WI38 (cell line): ENCODE measurements around the gene MLXIPL.
A peak's percentile ranks its signal among the peaks of the same experiment; 100 is the strongest.
"Not testable (repeated sequence)": the region's sequence is repeated elsewhere in the genome, so short reads cannot be mapped to it uniquely, and the experiment has no call there.

Experiments
- H3K4me3 ChIP-seq: 2 replicates; pipeline ENCODE4 v1.5.1; 2011; ENCODE audit warnings: low read depth, mild to moderate bottlenecking, control low read depth, low read length
- TF ChIP-seq, protein P1 (sequence below): IDR thresholded peaks from 2 replicates; pipeline ENCODE4 v1.5.1; 2012; ENCODE audit warnings: low read depth, mild to moderate bottlenecking, control low read depth, low read length

Gene MLXIPL

DNA sequence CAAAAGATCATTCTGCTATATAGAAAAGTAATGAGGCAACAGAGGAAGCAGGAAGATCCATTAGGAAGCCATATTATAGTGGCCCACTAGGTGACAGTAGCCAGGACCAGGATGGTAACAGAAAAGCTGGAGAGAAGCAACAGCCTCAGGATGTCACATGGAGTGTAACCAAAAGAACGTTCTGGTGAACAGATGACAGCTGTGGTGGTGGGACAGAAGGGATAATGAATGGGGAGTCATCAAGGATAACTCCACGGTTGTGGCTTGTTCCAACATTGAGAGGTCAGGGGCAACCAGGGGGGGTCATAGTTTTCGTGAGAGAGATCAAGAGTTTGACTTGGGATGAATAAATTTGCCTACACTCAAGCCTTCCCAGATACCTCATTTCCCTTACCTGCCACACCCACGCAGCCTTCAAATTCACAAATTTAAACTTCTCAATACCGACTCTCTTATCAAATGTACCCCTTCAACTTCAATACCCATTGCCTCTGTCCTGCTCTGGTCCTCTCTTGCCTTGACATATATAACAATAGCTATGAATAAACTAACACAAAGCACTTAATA is 55.2 kb downstream of the MLXIPL start:
- TF ChIP-seq, protein P1, sequence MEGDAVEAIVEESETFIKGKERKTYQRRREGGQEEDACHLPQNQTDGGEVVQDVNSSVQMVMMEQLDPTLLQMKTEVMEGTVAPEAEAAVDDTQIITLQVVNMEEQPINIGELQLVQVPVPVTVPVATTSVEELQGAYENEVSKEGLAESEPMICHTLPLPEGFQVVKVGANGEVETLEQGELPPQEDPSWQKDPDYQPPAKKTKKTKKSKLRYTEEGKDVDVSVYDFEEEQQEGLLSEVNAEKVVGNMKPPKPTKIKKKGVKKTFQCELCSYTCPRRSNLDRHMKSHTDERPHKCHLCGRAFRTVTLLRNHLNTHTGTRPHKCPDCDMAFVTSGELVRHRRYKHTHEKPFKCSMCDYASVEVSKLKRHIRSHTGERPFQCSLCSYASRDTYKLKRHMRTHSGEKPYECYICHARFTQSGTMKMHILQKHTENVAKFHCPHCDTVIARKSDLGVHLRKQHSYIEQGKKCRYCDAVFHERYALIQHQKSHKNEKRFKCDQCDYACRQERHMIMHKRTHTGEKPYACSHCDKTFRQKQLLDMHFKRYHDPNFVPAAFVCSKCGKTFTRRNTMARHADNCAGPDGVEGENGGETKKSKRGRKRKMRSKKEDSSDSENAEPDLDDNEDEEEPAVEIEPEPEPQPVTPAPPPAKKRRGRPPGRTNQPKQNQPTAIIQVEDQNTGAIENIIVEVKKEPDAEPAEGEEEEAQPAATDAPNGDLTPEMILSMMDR, result no peak
- no peak overlapping the region for H3K4me3 ChIP-seq

DNA sequence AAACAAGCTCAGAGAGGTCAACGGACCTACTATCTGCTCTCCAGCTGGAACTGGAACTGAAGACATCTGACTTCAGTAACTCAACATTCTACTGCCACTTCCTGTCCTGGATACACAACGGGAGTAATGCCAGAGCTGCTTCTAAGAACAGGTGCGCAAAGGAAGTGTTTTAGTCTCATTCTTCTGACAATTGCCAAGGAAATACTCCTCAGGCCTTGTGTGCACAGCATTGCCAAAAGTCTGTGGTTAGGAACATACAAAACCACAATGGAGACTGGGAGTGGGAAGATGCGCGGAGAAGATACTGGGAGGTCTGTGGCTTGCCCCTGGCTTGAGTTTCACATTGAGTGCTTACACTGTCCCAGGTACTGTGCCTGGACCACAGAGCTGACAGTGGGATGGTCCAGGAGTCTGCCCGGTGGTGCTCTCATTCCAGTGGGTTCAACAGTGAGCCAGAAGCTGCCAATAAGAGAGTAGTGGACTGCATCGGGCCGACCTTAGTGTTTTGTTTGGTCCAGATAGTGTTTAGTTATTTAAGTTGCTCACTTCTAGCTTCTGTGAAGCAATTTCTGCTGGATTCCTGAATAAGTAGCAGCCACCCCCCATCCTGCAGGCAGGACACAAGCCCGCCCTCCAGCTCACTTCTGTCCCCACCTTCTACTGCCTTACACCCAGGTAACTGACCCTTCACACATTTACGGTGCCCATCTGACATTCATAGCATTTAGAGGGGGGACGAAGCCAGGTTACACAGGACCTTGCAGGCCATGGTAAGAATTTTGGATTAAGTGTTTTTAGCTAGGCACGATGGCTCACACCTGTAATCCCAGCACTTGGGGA is 56.3 kb downstream of the MLXIPL start:
- TF ChIP-seq, protein P1, result no peak
- H3K4me3 ChIP-seq, result no peak overlapping the region

DNA sequence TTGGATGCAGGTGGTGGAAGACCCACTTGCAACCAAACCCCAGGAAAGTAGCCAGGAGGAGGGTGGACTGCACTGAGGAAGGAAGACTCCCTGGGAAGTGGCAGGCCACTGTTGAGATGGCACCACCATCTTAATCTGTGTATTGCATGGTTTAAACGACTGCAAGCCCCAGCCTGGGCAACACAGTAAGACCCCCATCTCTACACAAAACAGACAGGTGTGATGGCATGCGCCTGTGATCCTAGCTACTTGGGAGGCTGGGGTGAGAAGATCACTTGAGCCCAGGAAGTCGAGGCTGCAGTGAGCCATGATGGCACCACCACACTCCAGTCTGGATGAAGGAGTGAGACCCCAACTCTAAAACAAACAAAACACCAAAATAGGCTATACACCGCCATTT is 57.2 kb downstream of the MLXIPL start:
- no peak overlapping the region for H3K4me3 ChIP-seq
- TF ChIP-seq, protein P1, result no peak

DNA sequence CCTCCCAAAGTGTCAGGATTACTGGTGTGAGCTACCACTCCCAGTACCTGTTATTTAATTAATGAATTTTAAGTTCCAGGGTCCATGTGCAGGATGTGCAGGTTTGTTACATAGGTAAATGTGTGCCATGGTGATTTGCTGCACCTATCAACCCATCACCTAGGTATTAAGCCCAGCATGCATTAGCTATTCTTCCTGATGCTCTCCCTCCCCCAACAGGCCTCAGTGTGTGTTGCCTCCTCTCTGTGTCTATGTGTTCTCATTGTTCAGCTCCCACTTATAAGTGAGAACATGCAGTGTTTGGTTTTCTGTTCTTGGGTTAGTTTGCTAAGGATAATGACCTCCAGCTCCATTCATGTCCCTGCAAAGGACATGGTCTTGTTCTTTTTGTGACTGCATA is 57.9 kb downstream of the MLXIPL start:
- H3K4me3 ChIP-seq, result not testable (repeated sequence)

DNA sequence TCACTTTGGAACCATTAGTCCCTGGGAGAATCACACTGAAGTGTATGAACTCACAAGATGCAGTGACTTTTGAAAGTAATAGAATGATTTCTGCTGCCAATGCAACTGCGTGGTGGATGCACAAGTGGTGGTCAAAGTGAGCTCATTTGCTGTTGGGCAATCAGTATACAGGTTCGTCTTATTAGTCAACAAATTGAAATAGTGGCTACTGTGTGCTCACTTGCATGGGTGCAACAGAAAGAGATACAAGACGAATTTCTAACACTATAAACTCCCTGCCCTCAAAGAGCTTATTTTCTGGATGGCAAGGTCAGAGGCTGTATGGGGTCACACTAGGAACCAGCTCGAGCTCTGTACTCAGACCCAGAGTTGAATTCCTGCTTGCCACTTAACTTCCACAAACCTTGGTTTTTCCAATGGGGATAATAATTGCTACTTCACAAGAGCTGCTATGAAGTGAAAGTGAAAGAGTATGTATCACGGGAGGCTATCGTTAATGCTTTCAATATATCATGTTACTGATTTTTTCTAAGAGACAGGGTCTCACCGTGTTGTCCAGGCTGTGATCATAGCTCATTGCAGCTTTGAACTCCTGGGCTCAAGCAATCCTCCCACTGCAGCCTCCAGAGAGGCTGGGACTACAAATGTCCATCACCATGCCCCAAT is 58.5 kb downstream of the MLXIPL start:
- no peak overlapping the region for H3K4me3 ChIP-seq

DNA sequence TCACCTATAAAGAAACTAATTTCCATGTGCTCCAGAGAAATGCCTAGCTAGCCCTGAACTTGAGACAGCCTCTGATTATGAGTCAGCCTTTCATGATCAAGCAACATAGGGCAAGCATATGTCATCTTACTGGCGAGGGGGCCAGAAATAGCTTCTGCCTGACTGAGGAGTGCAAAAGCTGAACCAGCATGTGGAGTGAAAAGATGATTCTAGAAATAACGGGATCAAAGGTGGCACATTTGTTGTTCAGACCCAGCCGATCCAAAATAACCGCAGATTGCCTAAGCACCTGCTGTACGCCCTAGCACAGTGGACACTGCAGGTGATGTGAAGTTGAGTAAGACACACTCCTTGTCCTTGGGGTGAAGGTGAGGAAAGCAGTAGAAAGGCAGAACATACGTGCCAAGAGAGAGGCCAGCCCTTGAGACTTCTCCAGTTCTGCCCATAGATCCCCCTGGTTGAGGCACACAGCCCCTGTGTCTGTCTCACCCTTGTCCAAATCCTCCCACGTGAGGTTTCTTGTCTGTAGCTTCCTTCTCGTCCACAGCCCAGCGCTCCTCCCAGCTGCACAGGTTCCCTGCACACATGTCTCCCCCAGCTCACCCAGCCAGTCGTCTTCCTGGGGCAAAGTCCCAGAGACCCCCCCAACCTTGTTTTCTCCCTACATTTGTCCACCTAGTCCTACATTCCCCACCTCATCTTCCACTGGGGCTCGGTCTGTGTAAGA is 64.0 kb downstream of the MLXIPL start:
- TF ChIP-seq, protein P1, result no peak
- no peak overlapping the region for H3K4me3 ChIP-seq

More for the DNA sequence above, 58.5 kb downstream of the MLXIPL start:
- TF ChIP-seq, protein P1, result no peak

DNA sequence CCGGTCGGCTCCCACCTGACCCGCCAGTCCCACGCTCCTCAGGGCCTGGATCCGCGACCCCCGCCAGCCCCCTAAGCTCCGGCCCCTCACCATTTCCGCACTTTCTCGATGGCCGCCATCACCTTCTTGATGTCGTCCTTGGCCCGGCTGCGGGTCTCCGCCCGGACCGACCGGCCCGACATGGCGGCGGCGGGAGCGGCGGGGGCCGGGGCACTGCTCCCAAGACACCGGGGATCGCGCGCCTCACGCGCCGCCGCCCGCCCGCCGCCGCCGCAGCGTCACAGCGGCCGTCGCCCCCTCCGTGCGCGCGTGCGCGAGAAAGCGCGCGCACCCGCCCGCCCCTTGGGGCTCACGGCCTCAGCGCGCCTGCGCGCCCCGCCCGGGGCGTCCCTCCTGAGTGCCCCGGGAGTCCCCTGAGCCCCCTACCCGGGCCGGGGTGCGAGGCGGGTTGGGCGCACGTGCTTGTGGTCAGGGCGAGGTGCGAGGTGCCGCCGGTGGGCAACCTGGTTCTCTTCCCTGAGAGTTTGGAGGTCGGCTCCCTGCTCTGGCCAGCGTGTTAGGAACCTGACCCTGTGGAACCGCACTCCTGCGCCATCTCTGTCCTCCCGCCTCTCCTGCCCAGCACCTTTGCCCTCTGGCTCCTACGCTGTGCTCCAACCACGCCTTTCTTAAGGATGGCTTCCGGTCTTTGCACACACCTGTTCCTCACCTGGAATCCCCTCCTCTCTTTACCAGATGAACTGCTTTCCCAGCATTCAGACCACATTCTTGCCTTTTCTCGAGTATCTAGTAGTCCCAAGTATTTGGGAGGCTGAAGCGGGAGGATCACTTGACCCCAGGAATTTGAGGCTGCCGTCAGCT is 66.7 kb downstream of the MLXIPL start, which contains the start of gene BCL7B:
TSS of gene BCL7B (minus strand) at position 294 of the 861 bp plus-strand sequence. CDS start at position 182, 112 bp downstream.
- TF ChIP-seq, protein P1, result no peak
- peak within 1 kb of the TSS; percentile 85 for H3K4me3 ChIP-seq
